Panc1 (cell line): ENCODE data around the gene TANGO6. TPM values are rescaled to one million over a fixed set of nuclear protein-coding genes. Genes with fewer than 3 reads are reported as not detected.

ENCODE experiments used
- ATAC-seq: fragments of 200-7000 bp; cut with Tn5 transposase; 2 replicates; pipeline ENCODE4 v1.9.1; 2020; ENCODE audit warnings: mild to moderate bottlenecking, moderate library complexity
- BruUV-seq: library from RNA; stranded (reverse); fragments of 400-500 nt; replicated peaks from 2 replicates; lab custom pipeline; 2021; lab: Mats Ljungman, UMichigan
- CTCF ChIA-PET: fragments of 300-600 bp; sonication (Branson Sonifier 250); formaldehyde crosslinking; loops from one replicate; lab custom pipeline; 2022; ENCODE audit warnings: antibody characterized with exemption; lab: Charles Lee
- POLR2A ChIA-PET: fragments of 300-600 bp; sonication (Branson Sonifier 250); formaldehyde crosslinking; loops from one replicate; lab custom pipeline; 2022; ENCODE audit warnings: antibody characterized with exemption; lab: Charles Lee
- DNase-seq: peaks from one replicate; pipeline ENCODE4 v3.0.0-alpha.2; 2010; ENCODE audit warnings: low read depth, low spot score
- H3K27ac ChIP-seq: 2 replicates; pipeline ENCODE4 v1.5.1; 2011; ENCODE audit warnings: mild to moderate bottlenecking, low read length, inconsistent platforms
- H3K27me3 ChIP-seq: fragments of 200-500 bp; sonication (Bioruptor generic); 2 replicates; pipeline ENCODE4 v1.6.0; 2014; ENCODE audit warnings: low read length, inconsistent platforms; ENCODE audit not compliant: control insufficient read depth, insufficient read depth
- H3K36me3 ChIP-seq: fragments of 200-500 bp; sonication (Bioruptor generic); 2 replicates; pipeline ENCODE4 v1.5.1; 2014; ENCODE audit warnings: inconsistent platforms, mild to moderate bottlenecking, low read length, moderate library complexity; ENCODE audit not compliant: control insufficient read depth, insufficient read depth
- H3K4me1 ChIP-seq: 2 replicates; pipeline ENCODE4 v1.5.1; 2011; ENCODE audit warnings: inconsistent platforms, mild to moderate bottlenecking, low read length, moderate library complexity; ENCODE audit not compliant: control insufficient read depth, insufficient read depth
- H3K4me3 ChIP-seq, 2 experiments: 2 replicates each; pipeline ENCODE4 v1.5.1; 2011 to 2012; ENCODE audit warnings: low read depth in 2 of 2, low read length in 2 of 2, mild to moderate bottlenecking in 2 of 2, inconsistent platforms in 1 of 2, moderate library complexity in 1 of 2
- H3K9me3 ChIP-seq: fragments of 200-500 bp; sonication (Bioruptor generic); 2 replicates; pipeline ENCODE4 v1.5.1; 2014; ENCODE audit warnings: low read depth, mild to moderate bottlenecking, inconsistent platforms, low read length, moderate library complexity; ENCODE audit not compliant: control insufficient read depth, insufficient read depth
- CTCF ChIP-seq: fragments of 450-650 bp; IDR thresholded peaks from 2 replicates; pipeline ENCODE4 v1.5.1; 2017; ENCODE audit warnings: mild to moderate bottlenecking
- POLR2AphosphoS5 ChIP-seq: IDR thresholded peaks from 2 replicates; pipeline ENCODE4 v1.6.1; 2012; ENCODE audit warnings: mild to moderate bottlenecking, low read depth, low read length, moderate library complexity
- REST ChIP-seq, 2 experiments: IDR thresholded peaks; 2 replicates each; pipeline ENCODE4 v1.6.1; 2011 to 2012; ENCODE audit warnings: low read depth in 2 of 2, control low read depth in 1 of 2, low read length in 1 of 2, mild to moderate bottlenecking in 1 of 2, moderate library complexity in 1 of 2; ENCODE audit not compliant: insufficient read depth in 1 of 2
- SIN3A ChIP-seq: IDR thresholded peaks from 2 replicates; pipeline ENCODE4 v1.6.1; 2012; ENCODE audit warnings: low read depth, mild to moderate bottlenecking, low read length, moderate library complexity, borderline replicate concordance; ENCODE audit not compliant: insufficient read depth
- TCF7L2 ChIP-seq: IDR thresholded peaks from 2 replicates; pipeline ENCODE4 v1.6.1; 2011; ENCODE audit warnings: mild to moderate bottlenecking, low read depth, low read length, inconsistent platforms
- in situ Hi-C: cut with HindIII; loops from 2 replicates; pipeline ENCODE4 v1.10.0; 2016; ENCODE audit warnings: low sequenced_read_pairs, low pct_unique_long_range_greater_than_20kb
- intact Hi-C: fragments of 100-400 bp; cut with micrococcal nuclease; formaldehyde crosslinking; loops from one replicate; pipeline ENCODE4 v1.10.0; 2022; ENCODE audit not compliant: unreplicated experiment
- total RNA-seq: library from RNA; stranded (reverse); gene quantifications from one replicate; pipeline ENCODE4 v1.2.1, GENCODE V29; 2021; ENCODE audit not compliant: unreplicated experiment

Gene TANGO6
- total RNA-seq, 1 experiment from 2014 or later, result 11.0 TPM

DNA sequence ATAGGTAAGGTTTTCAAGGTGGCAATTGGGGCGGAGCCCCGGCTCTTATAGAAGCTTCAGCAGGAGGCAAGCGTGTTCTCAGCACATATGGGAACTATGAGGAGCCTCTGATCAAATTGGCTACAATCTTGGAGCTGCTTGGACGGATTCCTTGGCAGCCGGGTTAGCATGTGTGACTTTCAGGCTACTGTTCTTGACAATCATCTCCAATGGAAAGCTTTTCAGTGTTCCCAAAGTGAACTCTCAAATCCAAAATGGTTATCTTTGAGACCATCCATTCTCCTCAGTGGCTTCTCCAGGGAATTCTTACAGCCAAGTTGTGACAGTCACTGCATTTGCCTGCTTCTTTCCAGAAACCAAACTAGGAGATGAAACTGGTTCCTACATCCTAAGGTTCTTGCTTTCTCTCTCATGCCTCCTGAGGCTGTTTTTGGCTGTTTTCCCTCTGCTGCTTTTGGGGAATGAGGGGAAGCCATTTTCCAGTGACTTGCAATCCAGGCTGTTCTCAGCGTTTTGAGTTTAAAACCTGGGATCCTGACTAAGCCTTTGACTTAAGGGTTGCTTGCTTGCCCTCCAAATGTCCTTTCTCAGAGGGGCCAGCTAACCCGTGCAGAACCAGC, 273.0 kb downstream of the TANGO6 start:
- intact Hi-C loops (loop anchor here (10.0 kb wide), 1 partner anchor 262 kb away; no protein-coding TSS in a partner anchor), in situ Hi-C loops (no loop called here)
- ChIA-PET CTCF (no interaction called here), POLR2A (no interaction called here)
- Histone ChIP-seq H3K27me3 (no peaks in the 10 kb centered on the region), H3K4me3 (no peak overlapping the region), H3K4me1 (0 out of 2 replicates have a peak, but pooled peaks cover 2% of the 10 kb centered on the region), H3K27ac (no peak overlapping the region), H3K9me3 (no peaks in the 10 kb centered on the region), H3K36me3 (peaks cover 4% of the 10 kb centered on the region)
- no TSS peak for BruUV-seq
- TF ChIP-seq CTCF (no peak), REST (IDR thresholded peaks at IDR 0.05; ENCODE audit: insufficient read depth in 1 of 2, low read depth in 2 of 2, low read length in 1 of 2) (no peak), TCF7L2 (no peak), SIN3A (no peak), POLR2AphosphoS5 (no peak)
- DNase-seq (no peak), ATAC-seq (no peak)

GRCh38 chr16:69116906-69117305, 273.6 kb downstream of the TANGO6 start:
- in situ Hi-C loops, result no loop called here
- peaks cover 4% of the 10 kb centered on the region for H3K36me3 ChIP-seq

More at GRCh38 chr16:69116906-69117305, 273.6 kb downstream of the TANGO6 start:
- CTCF ChIA-PET, result no interaction called here
- TF ChIP-seq POLR2AphosphoS5, result no peak
- no peak for TF ChIP-seq TCF7L2
- no peak for TF ChIP-seq REST (IDR thresholded peaks at IDR 0.05; ENCODE audit: insufficient read depth in 1 of 2, low read depth in 2 of 2, low read length in 1 of 2)
- TF ChIP-seq CTCF, result no peak
- TF ChIP-seq SIN3A, result no peak
- H3K9me3 ChIP-seq, result no peaks in the 10 kb centered on the region
- DNase-seq (no peak), ATAC-seq (no peak)
- H3K4me3 ChIP-seq, result no peak overlapping the region
- 0 out of 2 replicates have a peak, but pooled peaks cover 2% of the 10 kb centered on the region for H3K4me1 ChIP-seq
- intact Hi-C loops, result loop anchor here (10.0 kb wide), 1 partner anchor 262 kb away; no protein-coding TSS in a partner anchor
- no peak overlapping the region for H3K27ac ChIP-seq
- no TSS peak for BruUV-seq
- H3K27me3 ChIP-seq, result no peaks in the 10 kb centered on the region
- POLR2A ChIA-PET, result no interaction called here
